GM23338 (cell line): Measurements from ENCODE around the gene PDXDC1. TPM values are rescaled to one million over a fixed set of nuclear protein-coding genes. Genes with fewer than 3 reads are reported as not detected.
"Not testable (repeated sequence)": the region's sequence is repeated elsewhere in the genome, so short reads cannot be mapped to it uniquely, and the experiment has no call there.

Experiments used
- ATAC-seq: fragments of 200-7000 bp; cut with Tn5 transposase; 3 replicates; pipeline ENCODE4 v1.9.1; 2020
- DNase-seq: peaks from one replicate; pipeline ENCODE4 v3.0.0-alpha.2; 2015; ENCODE audit warnings: low spot score
- H2AFZ ChIP-seq: fragments of 200-600 bp; sonication (generic); 2 replicates; pipeline ENCODE4 v1.8.0; 2016; ENCODE audit warnings: antibody characterized with exemption, mild to moderate bottlenecking, moderate library complexity
- H3F3A ChIP-seq: fragments of 200-600 bp; sonication (generic); replicated peaks from 2 replicates; pipeline ENCODE4 v1.8.0; 2017; ENCODE audit warnings: antibody characterized with exemption, mixed run types, low read depth
- H3K27ac ChIP-seq: fragments of 200-600 bp; sonication (generic); 2 replicates; pipeline ENCODE4 v1.6.1; 2016; ENCODE audit warnings: low read depth
- H3K27me3 ChIP-seq: fragments of 200-600 bp; sonication (generic); 2 replicates; pipeline ENCODE4 v1.8.0; 2016; ENCODE audit warnings: mild to moderate bottlenecking, mixed run types, moderate library complexity; ENCODE audit not compliant: insufficient read depth
- H3K36me3 ChIP-seq: fragments of 200-600 bp; sonication (generic); 2 replicates; pipeline ENCODE4 v1.8.0; 2016; ENCODE audit warnings: mild to moderate bottlenecking; ENCODE audit not compliant: insufficient read depth
- H3K4me1 ChIP-seq: fragments of 200-600 bp; sonication (generic); 2 replicates; pipeline ENCODE4 v1.8.0; 2016; ENCODE audit warnings: mild to moderate bottlenecking, moderate library complexity; ENCODE audit not compliant: insufficient read depth
- H3K4me2 ChIP-seq: fragments of 200-600 bp; sonication (generic); 2 replicates; pipeline ENCODE4 v1.7.1; 2017; ENCODE audit warnings: mixed run types
- H3K4me3 ChIP-seq: fragments of 200-600 bp; sonication (generic); 2 replicates; pipeline ENCODE4 v1.6.1; 2016; ENCODE audit warnings: mixed run types
- H3K79me2 ChIP-seq: fragments of 200-600 bp; sonication (generic); replicated peaks from 2 replicates; pipeline ENCODE4 v1.8.0; 2017; ENCODE audit warnings: mild to moderate bottlenecking; ENCODE audit not compliant: insufficient read depth
- H3K9me2 ChIP-seq: fragments of 200-600 bp; sonication (generic); 2 replicates; pipeline ENCODE4 v1.8.0; 2017; ENCODE audit not compliant: insufficient read depth
- H4K20me1 ChIP-seq: fragments of 200-600 bp; sonication (generic); replicated peaks from 2 replicates; pipeline ENCODE4 v1.8.0; 2017; ENCODE audit warnings: mild to moderate bottlenecking; ENCODE audit not compliant: insufficient read depth
- H3K27ac Mint-ChIP-seq: 2 replicates; pipeline ENCODE4 v1.8.0; 2020; ENCODE audit warnings: inconsistent platforms, mild to moderate bottlenecking, moderate library complexity, mixed read lengths
- H3K27me3 Mint-ChIP-seq: 3 replicates; pipeline ENCODE4 v1.8.0; 2022; ENCODE audit warnings: low read depth, mild to moderate bottlenecking, moderate library complexity, mixed read lengths, inconsistent platforms; ENCODE audit not compliant: insufficient read depth, poor library complexity
- H3K36me3 Mint-ChIP-seq: 3 replicates; pipeline ENCODE4 v1.8.0; 2021; ENCODE audit warnings: low read depth, mild to moderate bottlenecking, inconsistent platforms, moderate library complexity, mixed read lengths
- H3K4me1 Mint-ChIP-seq: 3 replicates; pipeline ENCODE4 v1.8.0; 2020; ENCODE audit warnings: mild to moderate bottlenecking, inconsistent platforms, mixed read lengths
- H3K4me3 Mint-ChIP-seq: 3 replicates; pipeline ENCODE4 v1.8.0; 2021; ENCODE audit warnings: moderate library complexity, mild to moderate bottlenecking, inconsistent platforms, mixed read lengths
- H3K9me3 Mint-ChIP-seq: 3 replicates; pipeline ENCODE4 v1.8.0; 2020; ENCODE audit warnings: moderate library complexity, mild to moderate bottlenecking, inconsistent platforms, mixed read lengths
- CREB1 ChIP-seq: fragments of 250-450 bp; sonication (Bioruptor Pico); IDR thresholded peaks from 2 replicates; pipeline ENCODE4 v1.5.0; 2020; ENCODE audit warnings: low read depth, mild to moderate bottlenecking, moderate library complexity
- EZH2 ChIP-seq: fragments of 200-600 bp; sonication (generic); IDR thresholded peaks from one replicate; pipeline ENCODE4 v1.8.0; 2017; ENCODE audit warnings: antibody characterized with exemption, mild to moderate bottlenecking, low read depth; ENCODE audit not compliant: unreplicated experiment
- JUNB ChIP-seq: IDR thresholded peaks from one replicate; pipeline ENCODE4 v1.6.1; 2016; ENCODE audit warnings: antibody characterized with exemption; ENCODE audit not compliant: unreplicated experiment
- ZNF114 ChIP-seq: fragments of 250-450 bp; sonication (Bioruptor Pico); IDR thresholded peaks from 2 replicates; pipeline ENCODE4 v1.5.0; 2020; ENCODE audit warnings: mild to moderate bottlenecking, moderate library complexity
- polyA plus RNA-seq: library from polyadenylated mRNA; unstranded; fragments of >200 nt; fragmentation: Nextera tagmentation; extraction: Ambion mirVana; gene quantifications from 2 replicates; pipeline ENCODE4 v1.2.1, GENCODE V29; 2016
- total RNA-seq: library from RNA; depleted of rRNA; stranded (reverse); fragments of >200 nt; shearing (Covaris generic); gene quantifications from 2 replicates; pipeline ENCODE4 v1.2.3, GENCODE V29; 2014
- TF ChIP-seq, protein P1 (sequence below): fragments of 250-450 bp; sonication (Bioruptor Pico); IDR thresholded peaks from 2 replicates; pipeline ENCODE4 v1.5.0; 2020; ENCODE audit warnings: mild to moderate bottlenecking, moderate library complexity
- TF ChIP-seq, protein P2 (sequence below): IDR thresholded peaks from one replicate; pipeline ENCODE4 v1.6.1; 2018; ENCODE audit warnings: antibody characterized with exemption; ENCODE audit not compliant: unreplicated experiment
- TF ChIP-seq, protein P3 (sequence below): IDR thresholded peaks from 2 replicates; pipeline ENCODE4 v1.6.1; 2016; ENCODE audit warnings: antibody characterized with exemption

Gene PDXDC1
- total and polyA plus RNA-seq, 2 experiments from 2014 or later = 40.0 to 91.6 TPM

DNA sequence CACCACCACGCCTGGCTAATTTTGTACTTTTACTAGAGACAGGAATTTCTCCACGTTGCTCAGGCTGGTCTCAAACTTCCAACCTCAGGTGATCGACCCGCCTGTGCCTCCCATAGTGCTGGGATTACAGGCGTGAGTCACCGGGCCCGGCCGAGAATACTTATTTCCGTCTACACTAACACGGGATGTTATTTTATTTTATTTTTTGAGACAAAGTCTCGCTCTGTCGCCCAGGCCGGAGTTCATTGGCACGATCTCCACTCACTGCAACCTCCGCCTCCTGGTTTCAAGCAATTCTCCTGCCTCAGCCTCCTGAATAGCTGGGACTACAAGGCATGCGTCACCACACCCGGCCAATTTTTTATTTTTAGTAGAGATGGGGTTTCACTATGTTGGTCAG is 9.5 kb upstream of the PDXDC1 start (continued):
- TF ChIP-seq, protein P1, sequence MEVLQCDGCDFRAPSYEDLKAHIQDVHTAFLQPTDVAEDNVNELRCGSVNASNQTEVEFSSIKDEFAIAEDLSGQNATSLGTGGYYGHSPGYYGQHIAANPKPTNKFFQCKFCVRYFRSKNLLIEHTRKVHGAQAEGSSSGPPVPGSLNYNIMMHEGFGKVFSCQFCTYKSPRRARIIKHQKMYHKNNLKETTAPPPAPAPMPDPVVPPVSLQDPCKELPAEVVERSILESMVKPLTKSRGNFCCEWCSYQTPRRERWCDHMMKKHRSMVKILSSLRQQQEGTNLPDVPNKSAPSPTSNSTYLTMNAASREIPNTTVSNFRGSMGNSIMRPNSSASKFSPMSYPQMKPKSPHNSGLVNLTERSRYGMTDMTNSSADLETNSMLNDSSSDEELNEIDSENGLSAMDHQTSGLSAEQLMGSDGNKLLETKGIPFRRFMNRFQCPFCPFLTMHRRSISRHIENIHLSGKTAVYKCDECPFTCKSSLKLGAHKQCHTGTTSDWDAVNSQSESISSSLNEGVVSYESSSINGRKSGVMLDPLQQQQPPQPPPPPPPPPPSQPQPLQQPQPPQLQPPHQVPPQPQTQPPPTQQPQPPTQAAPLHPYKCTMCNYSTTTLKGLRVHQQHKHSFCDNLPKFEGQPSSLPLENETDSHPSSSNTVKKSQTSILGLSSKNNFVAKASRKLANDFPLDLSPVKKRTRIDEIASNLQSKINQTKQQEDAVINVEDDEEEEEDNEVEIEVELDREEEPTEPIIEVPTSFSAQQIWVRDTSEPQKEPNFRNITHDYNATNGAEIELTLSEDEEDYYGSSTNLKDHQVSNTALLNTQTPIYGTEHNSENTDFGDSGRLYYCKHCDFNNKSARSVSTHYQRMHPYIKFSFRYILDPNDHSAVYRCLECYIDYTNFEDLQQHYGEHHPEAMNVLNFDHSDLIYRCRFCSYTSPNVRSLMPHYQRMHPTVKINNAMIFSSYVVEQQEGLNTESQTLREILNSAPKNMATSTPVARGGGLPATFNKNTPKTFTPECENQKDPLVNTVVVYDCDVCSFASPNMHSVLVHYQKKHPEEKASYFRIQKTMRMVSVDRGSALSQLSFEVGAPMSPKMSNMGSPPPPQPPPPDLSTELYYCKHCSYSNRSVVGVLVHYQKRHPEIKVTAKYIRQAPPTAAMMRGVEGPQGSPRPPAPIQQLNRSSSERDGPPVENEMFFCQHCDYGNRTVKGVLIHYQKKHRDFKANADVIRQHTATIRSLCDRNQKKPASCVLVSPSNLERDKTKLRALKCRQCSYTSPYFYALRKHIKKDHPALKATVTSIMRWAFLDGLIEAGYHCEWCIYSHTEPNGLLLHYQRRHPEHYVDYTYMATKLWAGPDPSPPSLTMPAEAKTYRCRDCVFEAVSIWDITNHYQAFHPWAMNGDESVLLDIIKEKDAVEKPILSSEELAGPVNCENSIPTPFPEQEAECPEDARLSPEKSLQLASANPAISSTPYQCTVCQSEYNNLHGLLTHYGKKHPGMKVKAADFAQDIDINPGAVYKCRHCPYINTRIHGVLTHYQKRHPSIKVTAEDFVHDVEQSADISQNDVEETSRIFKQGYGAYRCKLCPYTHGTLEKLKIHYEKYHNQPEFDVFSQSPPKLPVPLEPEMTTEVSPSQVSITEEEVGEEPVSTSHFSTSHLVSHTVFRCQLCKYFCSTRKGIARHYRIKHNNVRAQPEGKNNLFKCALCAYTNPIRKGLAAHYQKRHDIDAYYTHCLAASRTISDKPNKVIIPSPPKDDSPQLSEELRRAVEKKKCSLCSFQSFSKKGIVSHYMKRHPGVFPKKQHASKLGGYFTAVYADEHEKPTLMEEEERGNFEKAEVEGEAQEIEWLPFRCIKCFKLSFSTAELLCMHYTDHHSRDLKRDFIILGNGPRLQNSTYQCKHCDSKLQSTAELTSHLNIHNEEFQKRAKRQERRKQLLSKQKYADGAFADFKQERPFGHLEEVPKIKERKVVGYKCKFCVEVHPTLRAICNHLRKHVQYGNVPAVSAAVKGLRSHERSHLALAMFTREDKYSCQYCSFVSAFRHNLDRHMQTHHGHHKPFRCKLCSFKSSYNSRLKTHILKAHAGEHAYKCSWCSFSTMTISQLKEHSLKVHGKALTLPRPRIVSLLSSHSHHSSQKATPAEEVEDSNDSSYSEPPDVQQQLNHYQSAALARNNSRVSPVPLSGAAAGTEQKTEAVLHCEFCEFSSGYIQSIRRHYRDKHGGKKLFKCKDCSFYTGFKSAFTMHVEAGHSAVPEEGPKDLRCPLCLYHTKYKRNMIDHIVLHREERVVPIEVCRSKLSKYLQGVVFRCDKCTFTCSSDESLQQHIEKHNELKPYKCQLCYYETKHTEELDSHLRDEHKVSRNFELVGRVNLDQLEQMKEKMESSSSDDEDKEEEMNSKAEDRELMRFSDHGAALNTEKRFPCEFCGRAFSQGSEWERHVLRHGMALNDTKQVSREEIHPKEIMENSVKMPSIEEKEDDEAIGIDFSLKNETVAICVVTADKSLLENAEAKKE (CRISPR knock-in tag) = no peak
- TF ChIP-seq ZNF114 (no peak), JUNB (no peak), CREB1 (CRISPR knock-in tag) (no peak), EZH2 (no peak)
- TF ChIP-seq, protein P2, sequence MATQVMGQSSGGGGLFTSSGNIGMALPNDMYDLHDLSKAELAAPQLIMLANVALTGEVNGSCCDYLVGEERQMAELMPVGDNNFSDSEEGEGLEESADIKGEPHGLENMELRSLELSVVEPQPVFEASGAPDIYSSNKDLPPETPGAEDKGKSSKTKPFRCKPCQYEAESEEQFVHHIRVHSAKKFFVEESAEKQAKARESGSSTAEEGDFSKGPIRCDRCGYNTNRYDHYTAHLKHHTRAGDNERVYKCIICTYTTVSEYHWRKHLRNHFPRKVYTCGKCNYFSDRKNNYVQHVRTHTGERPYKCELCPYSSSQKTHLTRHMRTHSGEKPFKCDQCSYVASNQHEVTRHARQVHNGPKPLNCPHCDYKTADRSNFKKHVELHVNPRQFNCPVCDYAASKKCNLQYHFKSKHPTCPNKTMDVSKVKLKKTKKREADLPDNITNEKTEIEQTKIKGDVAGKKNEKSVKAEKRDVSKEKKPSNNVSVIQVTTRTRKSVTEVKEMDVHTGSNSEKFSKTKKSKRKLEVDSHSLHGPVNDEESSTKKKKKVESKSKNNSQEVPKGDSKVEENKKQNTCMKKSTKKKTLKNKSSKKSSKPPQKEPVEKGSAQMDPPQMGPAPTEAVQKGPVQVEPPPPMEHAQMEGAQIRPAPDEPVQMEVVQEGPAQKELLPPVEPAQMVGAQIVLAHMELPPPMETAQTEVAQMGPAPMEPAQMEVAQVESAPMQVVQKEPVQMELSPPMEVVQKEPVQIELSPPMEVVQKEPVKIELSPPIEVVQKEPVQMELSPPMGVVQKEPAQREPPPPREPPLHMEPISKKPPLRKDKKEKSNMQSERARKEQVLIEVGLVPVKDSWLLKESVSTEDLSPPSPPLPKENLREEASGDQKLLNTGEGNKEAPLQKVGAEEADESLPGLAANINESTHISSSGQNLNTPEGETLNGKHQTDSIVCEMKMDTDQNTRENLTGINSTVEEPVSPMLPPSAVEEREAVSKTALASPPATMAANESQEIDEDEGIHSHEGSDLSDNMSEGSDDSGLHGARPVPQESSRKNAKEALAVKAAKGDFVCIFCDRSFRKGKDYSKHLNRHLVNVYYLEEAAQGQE = no peak
- TF ChIP-seq, protein P3, sequence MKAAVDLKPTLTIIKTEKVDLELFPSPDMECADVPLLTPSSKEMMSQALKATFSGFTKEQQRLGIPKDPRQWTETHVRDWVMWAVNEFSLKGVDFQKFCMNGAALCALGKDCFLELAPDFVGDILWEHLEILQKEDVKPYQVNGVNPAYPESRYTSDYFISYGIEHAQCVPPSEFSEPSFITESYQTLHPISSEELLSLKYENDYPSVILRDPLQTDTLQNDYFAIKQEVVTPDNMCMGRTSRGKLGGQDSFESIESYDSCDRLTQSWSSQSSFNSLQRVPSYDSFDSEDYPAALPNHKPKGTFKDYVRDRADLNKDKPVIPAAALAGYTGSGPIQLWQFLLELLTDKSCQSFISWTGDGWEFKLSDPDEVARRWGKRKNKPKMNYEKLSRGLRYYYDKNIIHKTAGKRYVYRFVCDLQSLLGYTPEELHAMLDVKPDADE = no peak

DNA sequence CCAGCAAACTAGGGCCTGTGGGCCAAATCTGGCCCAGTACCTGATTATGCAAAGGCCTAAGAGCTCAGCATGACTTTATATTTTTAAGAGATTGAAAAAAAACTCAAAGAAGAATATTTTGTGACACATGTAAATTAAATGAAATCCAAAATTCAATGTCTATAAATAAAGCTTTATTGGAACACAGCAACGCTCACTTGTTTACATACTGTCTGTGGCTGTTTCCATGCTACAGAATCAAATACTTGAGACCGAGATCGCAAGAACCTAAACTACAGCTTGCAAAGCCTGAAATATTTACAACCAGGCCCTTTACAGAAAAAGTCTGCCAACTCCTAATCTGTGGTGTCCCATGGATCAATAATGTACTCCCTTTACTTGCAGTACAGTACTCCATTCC is 5.0 kb upstream of the PDXDC1 start:
- not testable (repeated sequence) for H3K27ac ChIP-seq, ATAC-seq, H3K36me3 Mint-ChIP-seq

DNA sequence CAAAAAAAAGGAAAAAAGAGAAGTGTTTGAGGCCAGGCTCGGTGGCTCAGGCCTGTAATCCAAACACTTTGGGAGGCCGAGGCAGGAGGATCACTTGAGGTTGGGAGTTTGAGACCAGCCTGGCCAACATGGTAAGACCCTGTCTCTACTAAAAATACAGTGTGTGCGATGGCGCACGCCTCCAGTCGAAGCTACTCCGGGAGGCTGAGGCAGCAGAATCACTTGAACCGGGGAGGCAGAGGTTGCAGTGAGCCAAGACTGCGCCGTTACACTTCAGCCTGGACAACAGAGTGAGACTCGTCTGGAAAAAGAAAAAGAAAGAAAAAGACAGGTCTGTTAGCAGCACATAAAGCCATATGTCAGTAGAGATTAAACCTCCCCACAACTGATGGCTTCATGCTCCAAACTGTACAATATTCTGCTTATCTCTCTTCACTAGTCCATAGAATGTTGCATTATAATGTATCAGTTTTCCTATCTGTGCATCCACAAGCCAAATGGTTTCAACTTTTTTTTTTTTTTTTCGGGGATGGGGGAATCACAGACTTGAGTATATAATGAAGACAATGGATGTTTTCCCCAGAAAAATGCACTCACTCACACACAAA is 3.1 kb upstream of the PDXDC1 start:
- not testable (repeated sequence) for H3K4me2 ChIP-seq, H3K36me3 ChIP-seq, ATAC-seq, H4K20me1 ChIP-seq, H3F3A ChIP-seq, H2AFZ ChIP-seq, H3K9me3 Mint-ChIP-seq, H3K27me3 Mint-ChIP-seq, H3K4me3 ChIP-seq, H3K4me1 Mint-ChIP-seq, H3K36me3 Mint-ChIP-seq, H3K9me2 ChIP-seq, H3K27ac Mint-ChIP-seq, H3K27me3 ChIP-seq, DNase-seq, H3K4me3 Mint-ChIP-seq, H3K4me1 ChIP-seq, H3K27ac ChIP-seq
- H3K79me2 ChIP-seq = peaks cover 10% of the 10 kb centered on the region

More for the DNA sequence above, 5.0 kb upstream of the PDXDC1 start:
- H3K27me3 ChIP-seq, H4K20me1 ChIP-seq, H3K4me1 ChIP-seq, H3K9me3 Mint-ChIP-seq, H3F3A ChIP-seq, H3K27ac Mint-ChIP-seq, H2AFZ ChIP-seq, H3K36me3 ChIP-seq, H3K27me3 Mint-ChIP-seq, DNase-seq, H3K4me3 Mint-ChIP-seq, H3K4me3 ChIP-seq, H3K79me2 ChIP-seq, H3K4me1 Mint-ChIP-seq, H3K9me2 ChIP-seq, H3K4me2 ChIP-seq: not testable (repeated sequence)
